GM12878 (cell line): ENCODE data around the gene MYL12B. TPM values are rescaled to one million over a fixed set of nuclear protein-coding genes. Genes with fewer than 3 reads are reported as not detected.

ENCODE experiments used
- ATAC-seq: fragments of 200-7000 bp; cut with Tn5 transposase; 3 replicates; pipeline ENCODE4 v1.9.1; 2020; ENCODE audit warnings: mild to moderate bottlenecking, moderate library complexity
- BruUV-seq: library from RNA; stranded (reverse); fragments of 400-500 nt; replicated peaks from 2 replicates; lab custom pipeline; 2021; lab: Mats Ljungman, UMichigan
- CTCF ChIA-PET: fragments of 300-600 bp; sonication (Branson Sonifier 250); formaldehyde crosslinking; extraction: SDS; loops from one replicate; lab custom pipeline; 2021; ENCODE audit warnings: inconsistent platforms; lab: Yijun Ruan, JAX
- POLR2A ChIA-PET: fragments of 350-600 bp; formaldehyde crosslinking; extraction: SDS; loops from one replicate; lab custom pipeline; 2021; ENCODE audit warnings: inconsistent platforms; lab: Charles Lee
- RAD21 ChIA-PET: fragments of 300-600 bp; sonication (Branson Sonifier 250); formaldehyde crosslinking; loops from one replicate; lab custom pipeline; 2023; ENCODE audit warnings: antibody characterized with exemption; ENCODE audit not compliant: unreplicated experiment; lab: Charles Lee
- SMC1A ChIA-PET: fragments of 300-600 bp; sonication (Branson Sonifier 250); formaldehyde crosslinking; loops from one replicate; lab custom pipeline; 2023; ENCODE audit not compliant: unreplicated experiment, uncharacterized antibody; lab: Charles Lee
- DNase-seq: peaks from one replicate; pipeline ENCODE4 v3.0.0-alpha.2; 2011; ENCODE audit warnings: low read depth, low spot score
- FAIRE-seq: peaks from 3 replicates; lab custom pipeline; 2011; peaks lifted over from hg19 to GRCh38; lab: Jason Lieb, UNC
- H2AFZ ChIP-seq: 2 replicates; pipeline ENCODE4 v1.6.0; 2011; ENCODE audit warnings: low read depth, low read length, control low read depth; ENCODE audit not compliant: control insufficient read depth
- H3K27ac ChIP-seq: 2 replicates; pipeline ENCODE4 v1.5.1; 2011; ENCODE audit warnings: control low read depth; ENCODE audit not compliant: control insufficient read depth, insufficient read depth
- H3K27me3 ChIP-seq, 2 experiments: replicated peaks in 1 of 2; 2 replicates each; pipeline versions ENCODE4 v1.6.0 to v1.6.1; 2011; ENCODE audit warnings: low read length in 1 of 2; ENCODE audit not compliant: control insufficient read depth in 2 of 2, insufficient read depth in 2 of 2
- H3K36me3 ChIP-seq, 2 experiments: 2 replicates each; pipeline ENCODE4 v1.5.1; 2011; ENCODE audit warnings: low read length in 1 of 2; ENCODE audit not compliant: control insufficient read depth in 2 of 2, insufficient read depth in 2 of 2
- H3K4me1 ChIP-seq: 2 replicates; pipeline ENCODE4 v1.6.1; 2011; ENCODE audit warnings: mild to moderate bottlenecking, low read length, moderate library complexity, mixed read lengths; ENCODE audit not compliant: control insufficient read depth, insufficient read depth
- H3K4me2 ChIP-seq: 2 replicates; pipeline ENCODE4 v1.6.0; 2011; ENCODE audit warnings: control low read depth; ENCODE audit not compliant: control insufficient read depth, insufficient read depth
- H3K4me3 ChIP-seq: fragments of 200-600 bp; sonication (generic); 2 replicates; pipeline ENCODE4 v1.5.1; 2016
- H3K79me2 ChIP-seq: 2 replicates; pipeline ENCODE4 v1.6.0; 2011; ENCODE audit warnings: low read length; ENCODE audit not compliant: control insufficient read depth, insufficient read depth
- H3K9ac ChIP-seq: 2 replicates; pipeline ENCODE4 v1.8.0; 2011; ENCODE audit warnings: low read length, control low read depth, mixed read lengths; ENCODE audit not compliant: control insufficient read depth, insufficient read depth
- H3K9me3 ChIP-seq: replicated peaks from 3 replicates; pipeline ENCODE4 v1.5.1; 2011; ENCODE audit warnings: mild to moderate bottlenecking, low read length; ENCODE audit not compliant: control insufficient read depth, insufficient read depth
- H4K20me1 ChIP-seq: 2 replicates; pipeline ENCODE4 v1.6.0; 2011; ENCODE audit not compliant: control insufficient read depth, insufficient read depth
- BHLHE40 ChIP-seq, 2 experiments: fragments of 450-650 bp in 1 of 2; IDR thresholded peaks; 2 replicates each; pipeline ENCODE4 v1.6.1; 2011 to 2017; ENCODE audit warnings: low read depth in 2 of 2, borderline replicate concordance in 1 of 2, improper control_type of control experiment in 1 of 2, low read length in 1 of 2, mild to moderate bottlenecking in 1 of 2
- CHD1 ChIP-seq: IDR thresholded peaks from 2 replicates; pipeline ENCODE4 v1.6.1; 2012; ENCODE audit warnings: low read depth, low read length, improper control_type of control experiment
- CHD4 ChIP-seq: fragments of 200-600 bp; sonication (generic); IDR thresholded peaks from 2 replicates; pipeline ENCODE4 v1.6.1; 2016; ENCODE audit warnings: mild to moderate bottlenecking
- FOXK2 ChIP-seq: fragments of 450-650 bp; IDR thresholded peaks from 2 replicates; pipeline ENCODE4 v1.6.1; 2017; ENCODE audit warnings: mild to moderate bottlenecking, moderate library complexity
- FOXM1 ChIP-seq: IDR thresholded peaks from 2 replicates; pipeline ENCODE4 v1.6.1; 2012; ENCODE audit warnings: low read depth, mild to moderate bottlenecking, inconsistent platforms, low read length, moderate library complexity
- HDGF ChIP-seq: fragments of 450-650 bp; IDR thresholded peaks from 2 replicates; pipeline ENCODE4 v1.6.1; 2016; ENCODE audit warnings: antibody characterized with exemption
- MXI1 ChIP-seq: fragments of 150-350 bp; IDR thresholded peaks from 2 replicates; pipeline ENCODE4 v1.6.1; 2011; ENCODE audit warnings: low read depth, mild to moderate bottlenecking, inconsistent platforms, low read length, improper control_type of control experiment
- NFIC ChIP-seq: IDR thresholded peaks from 2 replicates; pipeline ENCODE4 v1.6.1; 2012; ENCODE audit warnings: low read depth, mild to moderate bottlenecking, inconsistent platforms, low read length, moderate library complexity
- POLR2AphosphoS2 ChIP-seq: IDR thresholded peaks from 2 replicates; pipeline ENCODE4 v1.6.1; 2011; ENCODE audit warnings: low read depth, mild to moderate bottlenecking, low read length, improper control_type of control experiment, moderate library complexity
- TARDBP ChIP-seq: IDR thresholded peaks from 2 replicates; pipeline ENCODE4 v1.6.1; 2016; ENCODE audit warnings: borderline replicate concordance
- TCF3 ChIP-seq: IDR thresholded peaks from 2 replicates; pipeline ENCODE4 v1.6.1; 2012; ENCODE audit warnings: low read depth, mild to moderate bottlenecking, low read length, borderline replicate concordance; ENCODE audit not compliant: insufficient read depth
- WGBS: methylation state at CpG from one replicate; pipeline ENCODE4 v1.1.6; 2016; ENCODE audit warnings: low lambda C conversion rate; ENCODE audit not compliant: insufficient replicate concordance, insufficient coverage; ENCODE audit errors: missing lambda C conversion rate; 5-methylcytosine and 5-hydroxymethylcytosine counted together
- in situ Hi-C: fragments of 300-500 bp; cut with MboI; formaldehyde crosslinking; loops from 9 replicates; pipeline ENCODE4 v1.14.3; 2018; ENCODE audit warnings: mixed read lengths
- intact Hi-C: fragments of 100-400 bp; cut with micrococcal nuclease; formaldehyde crosslinking; loops from one replicate; pipeline ENCODE4 v1.14.2; 2022; ENCODE audit not compliant: unreplicated experiment
- polyA plus RNA-seq, 11 experiments: library from polyadenylated mRNA; depleted of rRNA in 4 of 11; unstranded in 6 of 11; stranded (reverse) in 5 of 11; fragments of >200 nt; fragmentation: Nextera tagmentation in 4 of 11; fragmentation: Illumina TruSeq in 1 of 11; extraction: Ambion mirVana in 4 of 11; extraction: Trizol in 1 of 11; gene quantifications; 1 replicate in 1 of 11; 2 replicates in 10 of 11; pipeline versions ENCODE4 v1.2.1 to v1.2.3, GENCODE V29; 2011 to 2016; ENCODE audit warnings: inconsistent platforms in 2 of 11, missing spikeins in 2 of 11, low read depth in 1 of 11
- total RNA-seq, 4 experiments: library from RNA; depleted of rRNA in 3 of 4; stranded (reverse); fragments of >200 nt in 3 of 4; fragmentation: Illumina TruSeq in 1 of 4; extraction: Trizol in 1 of 4; gene quantifications; 2 replicates each; pipeline versions ENCODE4 v1.2.1 to v1.2.3, GENCODE V29; 2013 to 2021
- TF ChIP-seq, protein P1 (sequence below): fragments of 450-650 bp; IDR thresholded peaks from 2 replicates; pipeline ENCODE4 v1.6.1; 2017; ENCODE audit warnings: borderline replicate concordance
- TF ChIP-seq, protein P2 (sequence below): fragments of 450-650 bp; IDR thresholded peaks from 2 replicates; pipeline ENCODE4 v1.6.1; 2016; ENCODE audit warnings: mild to moderate bottlenecking
- TF ChIP-seq, protein P3 (sequence below): fragments of 450-650 bp; IDR thresholded peaks from 2 replicates; pipeline ENCODE4 v1.6.1; 2014; ENCODE audit warnings: mild to moderate bottlenecking
- TF ChIP-seq, protein P4 (sequence below): fragments of 450-650 bp; IDR thresholded peaks from 2 replicates; pipeline ENCODE4 v1.6.1; 2017; ENCODE audit warnings: antibody characterized with exemption, mild to moderate bottlenecking, moderate library complexity

Gene MYL12B
- total and polyA plus RNA-seq, 10 of the 15 experiments (the other 5 are each of a cell fraction or from before 2014, with no cell fraction given): 179 to 739 (median 400) TPM

DNA sequence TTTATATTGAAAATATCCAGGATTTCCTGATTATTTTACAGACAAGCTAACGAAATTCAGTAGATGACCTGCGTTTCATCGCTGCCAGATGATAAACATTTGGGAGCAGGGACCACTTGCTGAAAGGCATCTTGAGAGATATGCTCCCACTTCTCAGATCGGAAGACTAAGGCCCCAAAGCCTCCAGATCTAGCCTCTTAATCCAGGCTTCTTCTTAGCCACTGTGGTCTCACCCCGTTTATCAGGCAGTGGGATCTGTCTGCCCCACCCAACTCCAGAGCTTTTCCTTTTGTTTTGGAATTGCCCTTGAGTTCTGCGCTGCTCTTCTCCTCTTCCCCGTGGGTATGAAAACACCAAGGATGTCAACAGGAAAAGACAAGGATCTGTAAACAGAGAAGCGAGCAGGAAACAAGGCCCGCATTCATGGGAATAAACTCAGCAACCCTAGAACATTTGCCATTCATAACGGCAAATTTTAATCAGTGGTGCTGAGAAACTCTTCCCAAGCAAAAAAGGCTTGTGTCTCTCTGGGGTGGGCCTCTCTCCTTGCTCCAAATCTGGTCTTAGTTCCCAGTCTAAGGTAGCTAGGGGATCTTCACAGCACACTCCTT, 21.4 kb downstream of the MYL12B start:
- no peak for TF ChIP-seq NFIC
- TF ChIP-seq HDGF: no peak
- TF ChIP-seq, protein P1, sequence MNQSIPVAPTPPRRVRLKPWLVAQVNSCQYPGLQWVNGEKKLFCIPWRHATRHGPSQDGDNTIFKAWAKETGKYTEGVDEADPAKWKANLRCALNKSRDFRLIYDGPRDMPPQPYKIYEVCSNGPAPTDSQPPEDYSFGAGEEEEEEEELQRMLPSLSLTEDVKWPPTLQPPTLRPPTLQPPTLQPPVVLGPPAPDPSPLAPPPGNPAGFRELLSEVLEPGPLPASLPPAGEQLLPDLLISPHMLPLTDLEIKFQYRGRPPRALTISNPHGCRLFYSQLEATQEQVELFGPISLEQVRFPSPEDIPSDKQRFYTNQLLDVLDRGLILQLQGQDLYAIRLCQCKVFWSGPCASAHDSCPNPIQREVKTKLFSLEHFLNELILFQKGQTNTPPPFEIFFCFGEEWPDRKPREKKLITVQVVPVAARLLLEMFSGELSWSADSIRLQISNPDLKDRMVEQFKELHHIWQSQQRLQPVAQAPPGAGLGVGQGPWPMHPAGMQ: no peak
- TF ChIP-seq FOXK2: no peak
- TF ChIP-seq POLR2AphosphoS2: no peak
- no peak for TF ChIP-seq TCF3
- TF ChIP-seq TARDBP: no peak
- no peak for TF ChIP-seq BHLHE40 (IDR thresholded peaks at IDR 0.05; ENCODE audit: borderline replicate concordance in 1 of 2, low read depth in 2 of 2, low read length in 1 of 2)
- TF ChIP-seq, protein P2, sequence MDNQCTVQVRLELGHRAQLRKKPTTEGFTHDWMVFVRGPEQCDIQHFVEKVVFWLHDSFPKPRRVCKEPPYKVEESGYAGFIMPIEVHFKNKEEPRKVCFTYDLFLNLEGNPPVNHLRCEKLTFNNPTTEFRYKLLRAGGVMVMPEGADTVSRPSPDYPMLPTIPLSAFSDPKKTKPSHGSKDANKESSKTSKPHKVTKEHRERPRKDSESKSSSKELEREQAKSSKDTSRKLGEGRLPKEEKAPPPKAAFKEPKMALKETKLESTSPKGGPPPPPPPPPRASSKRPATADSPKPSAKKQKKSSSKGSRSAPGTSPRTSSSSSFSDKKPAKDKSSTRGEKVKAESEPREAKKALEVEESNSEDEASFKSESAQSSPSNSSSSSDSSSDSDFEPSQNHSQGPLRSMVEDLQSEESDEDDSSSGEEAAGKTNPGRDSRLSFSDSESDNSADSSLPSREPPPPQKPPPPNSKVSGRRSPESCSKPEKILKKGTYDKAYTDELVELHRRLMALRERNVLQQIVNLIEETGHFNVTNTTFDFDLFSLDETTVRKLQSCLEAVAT: no peak
- TF ChIP-seq FOXM1: no peak
- TF ChIP-seq, protein P3, sequence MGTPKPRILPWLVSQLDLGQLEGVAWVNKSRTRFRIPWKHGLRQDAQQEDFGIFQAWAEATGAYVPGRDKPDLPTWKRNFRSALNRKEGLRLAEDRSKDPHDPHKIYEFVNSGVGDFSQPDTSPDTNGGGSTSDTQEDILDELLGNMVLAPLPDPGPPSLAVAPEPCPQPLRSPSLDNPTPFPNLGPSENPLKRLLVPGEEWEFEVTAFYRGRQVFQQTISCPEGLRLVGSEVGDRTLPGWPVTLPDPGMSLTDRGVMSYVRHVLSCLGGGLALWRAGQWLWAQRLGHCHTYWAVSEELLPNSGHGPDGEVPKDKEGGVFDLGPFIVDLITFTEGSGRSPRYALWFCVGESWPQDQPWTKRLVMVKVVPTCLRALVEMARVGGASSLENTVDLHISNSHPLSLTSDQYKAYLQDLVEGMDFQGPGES: no peak
- TF ChIP-seq CHD1: no peak
- TF ChIP-seq, protein P4, sequence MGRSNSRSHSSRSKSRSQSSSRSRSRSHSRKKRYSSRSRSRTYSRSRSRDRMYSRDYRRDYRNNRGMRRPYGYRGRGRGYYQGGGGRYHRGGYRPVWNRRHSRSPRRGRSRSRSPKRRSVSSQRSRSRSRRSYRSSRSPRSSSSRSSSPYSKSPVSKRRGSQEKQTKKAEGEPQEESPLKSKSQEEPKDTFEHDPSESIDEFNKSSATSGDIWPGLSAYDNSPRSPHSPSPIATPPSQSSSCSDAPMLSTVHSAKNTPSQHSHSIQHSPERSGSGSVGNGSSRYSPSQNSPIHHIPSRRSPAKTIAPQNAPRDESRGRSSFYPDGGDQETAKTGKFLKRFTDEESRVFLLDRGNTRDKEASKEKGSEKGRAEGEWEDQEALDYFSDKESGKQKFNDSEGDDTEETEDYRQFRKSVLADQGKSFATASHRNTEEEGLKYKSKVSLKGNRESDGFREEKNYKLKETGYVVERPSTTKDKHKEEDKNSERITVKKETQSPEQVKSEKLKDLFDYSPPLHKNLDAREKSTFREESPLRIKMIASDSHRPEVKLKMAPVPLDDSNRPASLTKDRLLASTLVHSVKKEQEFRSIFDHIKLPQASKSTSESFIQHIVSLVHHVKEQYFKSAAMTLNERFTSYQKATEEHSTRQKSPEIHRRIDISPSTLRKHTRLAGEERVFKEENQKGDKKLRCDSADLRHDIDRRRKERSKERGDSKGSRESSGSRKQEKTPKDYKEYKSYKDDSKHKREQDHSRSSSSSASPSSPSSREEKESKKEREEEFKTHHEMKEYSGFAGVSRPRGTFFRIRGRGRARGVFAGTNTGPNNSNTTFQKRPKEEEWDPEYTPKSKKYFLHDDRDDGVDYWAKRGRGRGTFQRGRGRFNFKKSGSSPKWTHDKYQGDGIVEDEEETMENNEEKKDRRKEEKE: no peak
- no peak for TF ChIP-seq CHD4
- TF ChIP-seq MXI1: no peak
- H3K4me1 ChIP-seq: peaks cover 15% of the 10 kb centered on the region
- no peaks in the 10 kb centered on the region for H3K27me3 ChIP-seq
- FAIRE-seq: no peak
- 43% methylated on average over 10 of the region's 10 CpGs for WGBS
- no peak overlapping the region for H3K4me3 ChIP-seq
- intact Hi-C loops: no loop called here
- no peaks in the 10 kb centered on the region for H3K36me3 ChIP-seq
- DNase-seq: no peak
- RAD21 ChIA-PET: interaction anchor here (0.7 to 8.8 kb wide), 7 partner anchors 170 to 382 kb away, joined by 3 to 76 read pairs (median 9); no protein-coding TSS in a partner anchor
- BruUV-seq: no TSS peak
- no peak overlapping the region for H2AFZ ChIP-seq
- in situ Hi-C loops: loop anchor here (5.0 to 10.0 kb wide), 3 partner anchors 169 to 1771 kb away; partner anchors contain the start of gene TGIF1
- H3K27ac ChIP-seq: no peak overlapping the region
- ATAC-seq: no peak
- POLR2A ChIA-PET: interaction anchor here (0.6 to 1.1 kb wide), 2 partner anchors 171 to 538 kb away, joined by 3 to 4 read pairs; no protein-coding TSS in a partner anchor
- CTCF ChIA-PET: interaction anchor here (1.7 to 11.4 kb wide), 6 partner anchors 13 to 383 kb away, joined by 5 to 204 read pairs (median 32); no protein-coding TSS in a partner anchor
- no peaks in the 10 kb centered on the region for H3K79me2 ChIP-seq
- H3K4me2 ChIP-seq: no peak overlapping the region
- SMC1A ChIA-PET: interaction anchor here (0.6 to 6.5 kb wide), 11 partner anchors 14 to 382 kb away, joined by 3 to 72 read pairs (median 4); no protein-coding TSS in a partner anchor
- H3K9ac ChIP-seq: no peak overlapping the region
- peaks cover 4% of the 10 kb centered on the region; the same call in 2 of the 3 replicates for H3K9me3 ChIP-seq
- no peaks in the 10 kb centered on the region for H4K20me1 ChIP-seq
